Endodermal cell (in vitro differentiated cells): ENCODE results near the gene AHI1. TPM values are rescaled to one million over a fixed set of nuclear protein-coding genes. Genes with fewer than 3 reads are reported as not detected.

Experiments
- DNase-seq: peaks from one replicate; pipeline ENCODE4 v3.0.0-alpha.2; 2017
- H3K27ac ChIP-seq: 2 replicates; pipeline ENCODE4 v1.5.1; 2013; ENCODE audit warnings: mild to moderate bottlenecking, low read depth, low read length, moderate library complexity
- H3K27me3 ChIP-seq: 2 replicates; pipeline ENCODE4 v1.6.1; 2013; ENCODE audit warnings: mild to moderate bottlenecking, low read length, moderate library complexity; ENCODE audit not compliant: insufficient read depth, control insufficient read depth, poor library complexity, severe bottlenecking
- H3K36me3 ChIP-seq: 2 replicates; pipeline ENCODE4 v1.7.0; 2013; ENCODE audit warnings: mild to moderate bottlenecking, low read length, moderate library complexity; ENCODE audit not compliant: control insufficient read depth, insufficient read depth
- H3K4me1 ChIP-seq: one replicate; pipeline ENCODE4 v1.7.0; 2013; ENCODE audit warnings: low read length; ENCODE audit not compliant: control insufficient read depth, insufficient read depth
- H3K4me3 ChIP-seq: 2 replicates; pipeline ENCODE4 v1.5.1; 2013; ENCODE audit warnings: mild to moderate bottlenecking, low read length, moderate library complexity
- H3K9ac ChIP-seq: 2 replicates; pipeline ENCODE4 v1.6.1; 2013; ENCODE audit warnings: mild to moderate bottlenecking, low read length, moderate library complexity; ENCODE audit not compliant: poor library complexity, severe bottlenecking; ENCODE audit errors: extremely low read depth
- H3K9me3 ChIP-seq: 2 replicates; pipeline ENCODE4 v1.6.1; 2013; ENCODE audit warnings: mild to moderate bottlenecking, low read length, moderate library complexity; ENCODE audit not compliant: control insufficient read depth
- H3K27ac Mint-ChIP-seq: 2 replicates; pipeline ENCODE4 v1.8.0; 2020; ENCODE audit warnings: mixed read lengths
- H3K27me3 Mint-ChIP-seq: 2 replicates; pipeline ENCODE4 v1.8.0; 2021; ENCODE audit warnings: mild to moderate bottlenecking, mixed read lengths; ENCODE audit not compliant: insufficient read depth
- H3K36me3 Mint-ChIP-seq: 2 replicates; pipeline ENCODE4 v1.8.0; 2020; ENCODE audit warnings: low read depth, mixed read lengths
- H3K4me1 Mint-ChIP-seq: 2 replicates; pipeline ENCODE4 v1.8.0; 2020; ENCODE audit warnings: mixed read lengths
- H3K4me3 Mint-ChIP-seq: 2 replicates; pipeline ENCODE4 v1.8.0; 2020; ENCODE audit warnings: mild to moderate bottlenecking, moderate library complexity, mixed read lengths
- H3K9me3 Mint-ChIP-seq: 2 replicates; pipeline ENCODE4 v1.8.0; 2020; ENCODE audit warnings: mild to moderate bottlenecking, mixed read lengths
- CTCF ChIP-seq: fragments of 200-600 bp; sonication (generic); conservative IDR thresholded peaks from 2 replicates; pipeline ENCODE4 v1.5.0; 2021; ENCODE audit warnings: antibody characterized with exemption, mild to moderate bottlenecking
- WGBS, 2 experiments: methylation state at CpG; one replicate each; pipeline versions ENCODE4 v1.1.5 to v1.1.7; 2013; ENCODE audit warnings: missing lambda C conversion rate in 2 of 2, mixed read lengths in 1 of 2; ENCODE audit not compliant: insufficient coverage in 1 of 2, insufficient read length in 1 of 2; 5-methylcytosine and 5-hydroxymethylcytosine counted together
- total RNA-seq, 2 donors: library from RNA; stranded (reverse); fragmentation: NEBNext Ultra II Directional in 1 of 2; extraction: Animal tissue kit (Norgen Biotek cat#: 25700) in 1 of 2; gene quantifications; 2 replicates in 1 of 2; 3 replicates in 1 of 2; pipeline ENCODE4 v1.2.1, GENCODE V29; 2021

The AHI1 gene
- total RNA-seq, 2 donors from 2014 or later: 24.9 to 34.9 TPM

GRCh38 chr6:135385299-135385698 lies 112.2 kb downstream of the AHI1 start:
- peaks cover 1% of the 10 kb centered on the region for H3K9me3 Mint-ChIP-seq
- no peak overlapping the region for H3K4me3 ChIP-seq
- H3K4me1 Mint-ChIP-seq: peaks cover 10% of the 10 kb centered on the region
- no peak for TF ChIP-seq CTCF
- no peak for DNase-seq
- H3K36me3 Mint-ChIP-seq: peaks cover 5% of the 10 kb centered on the region
- H3K9ac ChIP-seq: no peak overlapping the region
- no peak overlapping the region for H3K4me3 Mint-ChIP-seq
- no peak overlapping the region for H3K27ac Mint-ChIP-seq
- no peaks in the 10 kb centered on the region for H3K27me3 ChIP-seq
- H3K27ac ChIP-seq: no peak overlapping the region
- no peaks in the 10 kb centered on the region for H3K27me3 Mint-ChIP-seq
- 87 to 100% methylated on average over 2 of the region's 2 CpGs for WGBS, 2 experiments
- H3K4me1 ChIP-seq: no peaks in the 10 kb centered on the region
- H3K9me3 ChIP-seq: no peaks in the 10 kb centered on the region
- no peaks in the 10 kb centered on the region for H3K36me3 ChIP-seq

- H3K36me3 Mint-ChIP-seq: peaks cover 3% of the 10 kb centered on the region
- TF ChIP-seq CTCF: peak; percentile 69
- no peaks in the 10 kb centered on the region for H3K27me3 Mint-ChIP-seq
- no peak overlapping the region for H3K4me3 ChIP-seq
- H3K9me3 Mint-ChIP-seq: peaks cover under 1% of the 10 kb centered on the region
- WGBS, 2 experiments: 83% methylated on average over 3 of the region's 3 CpGs; no CpG with 5 or more reads in 1 of the 2 experiments
- DNase-seq: no peak
- no peak overlapping the region for H3K27ac ChIP-seq
- no peaks in the 10 kb centered on the region for H3K27me3 ChIP-seq
- no peak overlapping the region for H3K9ac ChIP-seq
- H3K4me3 Mint-ChIP-seq: no peak overlapping the region
- no peaks in the 10 kb centered on the region for H3K36me3 ChIP-seq
- peaks cover 14% of the 10 kb centered on the region for H3K4me1 Mint-ChIP-seq
- no peak overlapping the region for H3K27ac Mint-ChIP-seq
- H3K4me1 ChIP-seq: no peaks in the 10 kb centered on the region
- no peaks in the 10 kb centered on the region for H3K9me3 ChIP-seq
Measured at GRCh38 chr6:135383766-135384165, 113.8 kb downstream of the AHI1 start.

GRCh38 chr6:135383301-135383700 lies 114.2 kb downstream of the AHI1 start:
- Mint-ChIP-seq H3K4me3 (no peak overlapping the region), H3K4me1 (peaks cover 14% of the 10 kb centered on the region), H3K9me3 (no peaks in the 10 kb centered on the region), H3K36me3 (peaks cover 3% of the 10 kb centered on the region), H3K27ac (no peak overlapping the region), H3K27me3 (no peaks in the 10 kb centered on the region)
- TF ChIP-seq CTCF: no peak
- Histone ChIP-seq H3K4me1 (no peaks in the 10 kb centered on the region), H3K36me3 (no peaks in the 10 kb centered on the region), H3K9ac (no peak overlapping the region), H3K9me3 (no peaks in the 10 kb centered on the region), H3K4me3 (no peak overlapping the region), H3K27me3 (no peaks in the 10 kb centered on the region), H3K27ac (no peak overlapping the region)
- 89 to 94% methylated on average over 2 of the region's 2 CpGs for WGBS, 2 experiments
- DNase-seq: no peak
